Right renal cortex interstitium (tissue), 3 donors: ENCODE measurements around the gene POPDC3. TPM values are rescaled to one million over a fixed set of nuclear protein-coding genes. Genes with fewer than 3 reads are reported as not detected.
"Not testable (repeated sequence)": the region's sequence is repeated elsewhere in the genome, so short reads cannot be mapped to it uniquely, and the experiment has no call there.

Experiments
- DNase-seq, 3 donors: peaks; one replicate each; pipeline ENCODE4 v3.0.0-alpha.2; 2013; ENCODE audit warnings: low read depth in 3 of 3, low spot score in 2 of 3
- polyA plus RNA-seq, 3 donors: library from polyadenylated mRNA; unstranded; fragments of 120-200 nt; gene quantifications; one replicate each; pipeline ENCODE4 v1.2.1, GENCODE V29; 2013; ENCODE audit not compliant: insufficient read length in 3 of 3

Gene POPDC3
- polyA plus RNA-seq, 3 donors, result 0.26 to 0.52 (median 0.43) TPM

DNA sequence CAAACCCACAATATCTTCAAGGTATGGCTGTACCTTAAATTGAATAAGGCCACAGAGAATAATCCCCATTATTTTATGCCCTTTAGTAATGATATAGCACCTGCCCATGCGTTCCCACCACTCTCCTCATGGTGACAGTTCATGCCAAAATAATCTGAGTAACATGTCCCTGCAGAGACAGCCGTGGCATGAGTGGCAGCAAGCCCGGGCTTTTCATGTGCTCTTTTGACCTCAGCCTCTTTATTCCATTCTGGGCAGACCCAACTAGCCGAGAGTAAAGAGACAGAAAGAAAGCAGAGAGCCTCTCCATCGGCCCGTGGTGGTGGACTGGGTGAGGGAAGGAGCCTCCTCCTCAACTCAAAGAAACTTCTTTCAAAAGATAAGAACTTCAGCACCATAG lies 19.9 kb upstream of the POPDC3 start:
- no peak for DNase-seq

DNA sequence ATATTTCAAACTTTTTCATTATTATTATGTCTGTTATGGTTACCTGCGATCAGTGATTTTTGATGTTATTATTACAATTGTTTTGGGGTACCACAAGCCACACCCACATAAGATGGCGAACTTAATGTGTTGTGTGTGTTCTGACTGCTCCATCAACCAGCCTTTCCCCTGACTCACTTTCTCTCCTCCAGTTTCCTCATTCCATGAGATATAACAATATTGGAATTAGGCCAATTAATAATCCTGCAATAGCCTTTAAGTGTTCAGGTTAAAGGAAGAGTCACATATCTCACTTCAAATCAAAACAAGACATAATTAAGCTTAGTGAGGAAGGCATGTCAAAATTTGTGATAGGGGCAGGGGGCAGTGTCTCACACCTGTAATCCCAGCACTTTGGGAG lies 16.3 kb upstream of the POPDC3 start:
- DNase-seq, result no peak

DNA sequence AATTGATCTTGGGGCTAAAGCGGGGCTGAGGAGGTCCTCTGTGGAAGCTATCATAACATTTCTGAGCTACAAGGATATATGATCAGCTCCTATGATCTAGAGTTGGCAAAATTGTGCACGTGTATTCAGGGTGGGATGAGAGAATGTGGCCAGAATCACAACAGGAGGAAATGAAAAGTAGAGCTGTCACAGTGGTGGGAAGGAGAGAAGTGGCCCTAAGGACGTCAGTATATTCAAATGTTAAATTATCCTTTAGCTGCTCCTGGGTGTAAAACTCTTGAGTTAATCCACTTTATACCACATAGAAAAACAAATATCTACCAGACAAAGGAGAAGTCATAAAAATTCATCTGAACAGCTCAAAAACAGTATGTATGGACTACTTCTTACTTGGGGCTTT lies 14.8 kb upstream of the POPDC3 start:
- DNase-seq, result no peak

DNA sequence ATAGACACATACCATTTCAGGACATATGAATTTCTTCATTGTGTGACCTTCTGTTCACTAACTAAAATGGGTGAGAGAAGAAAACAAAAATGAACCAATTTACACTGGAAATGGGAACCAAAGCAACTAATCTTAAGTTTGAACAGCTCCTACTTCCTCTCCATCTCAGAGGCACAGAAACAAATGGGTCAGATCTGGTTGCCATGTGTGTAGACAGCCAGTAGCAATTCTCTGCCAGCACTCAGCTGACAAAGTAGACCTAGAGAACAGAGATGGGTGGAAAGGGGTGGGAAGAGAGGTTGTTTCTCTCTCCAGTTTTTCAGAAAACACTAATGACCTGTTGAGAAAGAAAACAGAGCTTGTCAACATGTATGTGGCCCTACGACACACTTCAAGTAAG lies 14.3 kb upstream of the POPDC3 start:
- DNase-seq, result no peak

- no peak for DNase-seq
These were observed 13.8 kb upstream of the POPDC3 start for GRCh38 chr6:105193647-105194046.

DNA sequence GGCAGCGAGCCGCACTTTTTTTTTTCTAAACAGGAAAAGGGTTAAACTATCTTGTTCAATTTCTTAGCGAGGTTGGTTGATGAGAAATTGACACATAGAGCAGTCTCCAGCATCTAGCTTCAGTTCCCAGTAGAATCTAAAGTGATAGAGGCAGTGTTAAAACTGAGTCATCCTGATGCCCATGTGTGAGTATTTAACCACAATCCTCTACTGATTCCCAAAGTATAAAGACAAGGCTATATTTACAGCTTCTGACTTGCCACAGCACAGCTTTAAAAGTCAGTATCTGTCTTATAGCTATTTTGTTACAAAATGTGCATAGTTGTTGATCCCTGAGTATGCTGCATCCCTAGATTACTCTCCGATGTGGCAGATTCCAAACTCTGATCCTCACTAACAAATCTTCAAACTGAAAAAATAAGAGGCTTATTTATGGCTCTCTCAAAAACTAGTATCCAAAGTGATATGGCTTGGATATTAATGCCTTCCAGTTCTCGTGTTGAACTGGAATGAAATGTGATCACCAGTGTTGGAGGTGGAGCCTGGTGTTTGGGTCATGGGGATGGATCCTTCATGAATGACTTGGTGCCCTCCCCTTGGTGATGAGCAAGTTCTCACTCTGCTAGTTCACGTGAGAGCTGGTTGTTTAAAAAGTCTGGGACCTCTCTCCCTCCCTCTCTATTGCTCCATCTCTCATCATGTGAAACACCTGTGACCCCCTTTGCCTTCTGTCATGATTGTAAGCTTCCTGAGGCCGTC lies 13.1 kb upstream of the POPDC3 start:
- DNase-seq, result no peak

DNA sequence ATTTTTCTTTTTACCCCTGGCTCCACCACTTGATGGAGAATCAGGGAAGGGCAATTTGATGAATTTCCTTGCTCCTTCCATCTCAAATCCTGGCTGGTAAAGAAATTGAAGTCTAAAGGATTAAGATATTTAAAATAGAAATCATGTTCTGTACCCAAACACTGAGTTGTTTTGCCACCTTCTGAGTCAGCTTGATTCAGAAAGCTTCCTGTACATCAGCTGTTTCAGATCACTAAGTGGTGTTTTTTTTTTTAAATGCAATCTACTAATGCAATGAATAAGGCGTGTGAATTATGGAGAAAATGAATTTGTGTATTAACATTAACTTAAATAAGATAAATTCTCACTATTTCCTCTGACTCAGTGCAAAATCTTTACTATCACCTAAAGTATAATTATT lies 11.5 kb upstream of the POPDC3 start:
- no peak for DNase-seq

- DNase-seq, result no peak
These were observed 9.4 kb upstream of the POPDC3 start for GRCh38 chr6:105189026-105189820.

DNA sequence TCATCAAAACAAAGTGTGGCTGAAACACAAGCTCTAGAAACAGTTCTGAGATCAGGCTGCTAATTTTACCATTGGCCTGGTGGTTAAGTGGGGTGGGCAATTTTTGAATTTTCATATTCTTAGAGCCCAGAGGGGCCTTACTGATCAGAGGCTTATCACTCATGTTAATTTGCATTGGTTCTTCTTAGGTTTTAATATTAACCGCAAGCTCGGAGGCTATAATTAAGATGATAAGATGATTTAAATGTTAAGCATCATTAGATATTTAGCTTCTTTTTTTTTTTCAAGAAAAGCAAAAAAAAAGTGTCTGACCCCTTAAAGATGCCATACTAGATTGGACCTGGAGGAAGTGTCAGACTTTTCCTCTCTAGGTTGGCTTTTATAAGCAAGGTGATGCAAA lies 8.4 kb upstream of the POPDC3 start:
- no peak for DNase-seq

GRCh38 chr6:105186576-105186975 lies 6.8 kb upstream of the POPDC3 start:
- no peak for DNase-seq

DNA sequence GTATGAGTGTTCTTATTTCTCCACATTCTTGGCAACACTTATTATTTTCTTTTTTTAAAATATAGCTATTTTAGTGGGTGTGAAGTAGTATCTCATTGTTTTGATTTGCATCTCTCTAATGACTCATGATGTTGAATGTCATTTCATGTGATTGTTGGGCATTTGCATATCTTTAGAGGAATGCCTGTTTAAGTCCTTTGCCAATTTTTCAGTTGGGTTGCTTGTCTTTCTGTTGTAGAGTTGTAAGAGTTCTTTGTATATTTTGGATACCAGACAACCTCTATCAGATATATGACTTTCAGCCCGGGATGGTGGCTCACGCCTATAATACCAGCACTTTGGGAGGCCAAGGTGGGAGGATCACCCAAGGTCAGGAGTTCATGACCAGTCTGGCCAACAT lies 5.1 kb upstream of the POPDC3 start:
- no peak for DNase-seq

DNA sequence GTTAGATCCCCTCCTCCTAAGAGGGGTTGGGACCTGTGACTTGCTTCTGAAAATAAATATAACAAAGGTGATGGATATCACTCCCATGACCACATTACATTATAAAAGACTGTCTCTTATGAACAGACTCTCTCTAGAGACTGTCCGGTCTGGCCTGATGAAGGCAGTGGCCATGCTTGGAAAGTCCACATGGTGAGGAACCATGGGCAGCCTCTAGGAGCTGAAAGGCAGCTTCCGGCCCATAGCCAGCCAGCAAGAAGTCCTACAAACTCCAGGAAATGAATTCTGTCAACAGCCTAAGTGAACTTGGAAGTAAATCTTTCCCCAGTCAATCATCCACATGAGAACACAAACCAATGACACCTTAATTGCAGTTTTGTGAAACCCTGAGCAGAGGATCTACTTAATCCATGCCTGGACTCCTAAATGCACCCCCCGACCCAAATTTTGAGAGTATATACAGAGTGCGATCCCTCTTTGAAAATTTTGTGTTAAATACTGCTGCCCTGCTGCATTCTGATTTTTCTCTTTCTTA lies 2.2 kb upstream of the POPDC3 start:
- DNase-seq, result no peak

- no peak for DNase-seq
These were observed 1.2 kb downstream of the POPDC3 start for GRCh38 chr6:105178636-105179035.

GRCh38 chr6:105178110-105178509 lies 1.7 kb downstream of the POPDC3 start:
- DNase-seq, result no peak

GRCh38 chr6:105177556-105177955 lies 2.3 kb downstream of the POPDC3 start:
- DNase-seq, result no peak

DNA sequence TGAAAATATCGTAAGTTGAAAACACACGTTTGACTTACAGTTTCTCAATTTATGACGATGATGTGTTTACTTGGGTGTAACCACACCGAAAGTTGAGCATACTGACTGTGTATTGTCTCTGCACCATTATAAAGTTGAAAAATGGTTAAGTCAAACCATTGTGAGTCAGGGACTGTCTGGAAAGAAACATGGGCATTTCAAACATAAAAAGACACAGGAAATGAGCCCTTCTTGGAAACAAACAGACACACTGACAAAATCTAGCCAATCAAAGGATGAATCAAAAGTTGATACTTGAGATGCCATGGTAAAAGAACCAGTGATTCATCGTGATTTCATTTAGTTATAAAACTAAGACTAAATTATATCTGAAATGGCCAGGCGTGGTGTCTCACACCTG lies 5.3 kb downstream of the POPDC3 start:
- no peak for DNase-seq

DNA sequence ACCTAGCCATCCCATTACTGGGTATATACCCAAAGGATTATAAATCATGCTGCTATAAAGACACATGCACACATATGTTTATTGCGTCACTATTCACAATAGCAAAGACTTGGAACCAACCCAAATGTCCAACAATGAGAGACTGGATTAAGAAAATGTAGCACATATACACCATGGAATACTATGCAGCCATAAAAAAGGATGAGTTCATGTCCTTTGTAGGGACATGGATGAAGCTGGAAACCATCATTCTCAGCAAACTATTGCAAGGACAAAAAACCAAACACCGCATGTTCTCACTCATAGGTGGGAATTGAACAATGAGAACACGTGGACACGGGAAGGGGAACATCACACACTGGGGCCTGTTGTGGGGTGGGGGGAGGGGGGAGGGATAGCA lies 7.3 kb downstream of the POPDC3 start:
- not testable (repeated sequence) for DNase-seq

- no peak for DNase-seq
These were observed 9.8 kb downstream of the POPDC3 start for GRCh38 chr6:105170059-105170458.

DNA sequence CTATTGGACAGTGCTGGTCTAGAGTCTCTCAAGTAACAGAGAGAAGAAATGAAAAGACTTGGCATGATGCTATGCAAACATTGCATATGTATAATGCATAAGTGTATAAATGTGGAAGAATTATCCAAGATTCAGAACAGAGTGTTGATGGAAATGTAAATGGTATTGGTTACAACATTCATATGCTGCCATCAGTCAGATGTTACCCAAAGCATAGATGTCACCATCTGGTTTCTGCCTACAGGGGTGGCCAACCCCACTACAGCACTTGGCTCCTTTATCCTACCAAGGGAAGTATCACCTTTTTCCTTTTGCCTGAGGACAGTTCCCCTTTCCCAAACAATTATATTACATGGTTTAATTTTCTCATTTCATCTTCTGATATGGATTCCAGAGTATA lies 11.9 kb downstream of the POPDC3 start:
- no peak for DNase-seq

- no peak for DNase-seq
These were observed 15.4 kb downstream of the POPDC3 start for GRCh38 chr6:105164418-105164817.

- no peak for DNase-seq
These were observed 16.6 kb downstream of the POPDC3 start for GRCh38 chr6:105163183-105163582.

DNA sequence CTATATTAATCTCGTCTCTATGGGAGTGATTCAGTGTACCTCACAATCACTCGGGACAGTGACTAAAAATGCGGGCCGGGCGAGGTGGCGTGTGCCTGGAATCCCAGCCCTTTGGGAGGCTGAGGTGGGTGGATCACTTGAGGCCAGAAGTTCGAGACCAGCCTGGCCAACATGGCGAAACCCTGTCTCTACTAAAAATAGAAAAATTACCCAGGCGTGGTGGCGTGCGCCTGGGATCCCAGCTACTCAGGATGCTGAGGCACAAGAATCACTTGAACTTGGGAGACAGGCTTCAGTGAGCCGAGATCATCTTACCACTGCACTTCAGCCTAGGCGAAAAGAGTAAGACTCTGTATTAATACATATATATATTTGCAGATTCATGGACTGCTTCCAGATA lies 17.4 kb downstream of the POPDC3 start:
- DNase-seq, result no peak
